GM12892 (cell line): ENCODE measurements around the gene FLNA.

ENCODE experiments used
- POLR2AphosphoS5 ChIP-seq: IDR thresholded peaks from 2 replicates; pipeline ENCODE4 v1.6.1; 2011; ENCODE audit warnings: low read depth, low read length, control low read depth
- TAF1 ChIP-seq: IDR thresholded peaks from 2 replicates; pipeline ENCODE4 v1.6.1; 2011; ENCODE audit warnings: low read depth, mild to moderate bottlenecking, control low read depth, low read length, borderline replicate concordance

DNA sequence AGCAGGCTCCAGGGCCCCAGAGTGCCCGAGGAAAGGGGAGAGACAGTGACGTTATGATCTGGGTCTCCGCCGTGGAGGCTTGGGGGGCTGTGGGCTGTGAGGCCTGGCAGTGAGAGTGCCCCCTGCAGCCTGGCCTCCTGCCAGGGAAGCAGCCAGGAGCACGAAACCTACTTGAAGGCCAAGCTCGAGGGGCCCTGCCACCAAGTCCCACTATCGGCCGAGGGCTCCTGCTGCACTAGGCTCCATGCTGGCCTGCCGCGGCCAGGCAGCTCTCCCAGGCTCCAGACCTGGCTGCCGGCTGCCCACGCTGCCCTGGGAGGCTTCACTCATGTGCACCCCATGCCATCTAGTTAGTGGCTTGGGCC, 18.7 kb downstream of the FLNA start:
- TF ChIP-seq TAF1 = no peak
- no peak; the same call in 1 of the 2 replicates for TF ChIP-seq POLR2AphosphoS5
